ENCODE data around the gene SFXN1. TPM values are rescaled to one million over a fixed set of nuclear protein-coding genes. Genes with fewer than 3 reads are reported as not detected.

SFXN1 gene
- total RNA-seq, 1 experiment from 2014 or later, result 61.4 TPM

GRCh38 chr5:175572886-175573285 is 94.5 kb downstream of the SFXN1 start:
- no peak for TF ChIP-seq EZH2 (IDR thresholded peaks at IDR 0.05; ENCODE audit: low read depth)
- no peak for TF ChIP-seq CTCF (conservative IDR thresholded peaks at IDR 0.05)
- H3K27me3 ChIP-seq (ENCODE audit: insufficient read depth, low read depth), result peaks cover 97% of the 10 kb centered on the region

GRCh38 chr5:175573493-175574269 is 95.3 kb downstream of the SFXN1 start:
- H3K4me3 ChIP-seq, result no peak overlapping the region
- intact Hi-C loops (cut with micrococcal nuclease; ENCODE audit: unreplicated experiment), result no loop called here
- no peak overlapping the region for H2AFZ ChIP-seq
- no peaks in the 10 kb centered on the region for H3F3A ChIP-seq (ENCODE audit: insufficient read depth, low read depth)
- BruUV-seq (replicated peaks), result no TSS peak
- no peaks in the 10 kb centered on the region for H3K36me3 ChIP-seq (ENCODE audit: low read depth)
- ChIA-PET CTCF (no interaction called here), POLR2A (ENCODE audit: unreplicated experiment) (no interaction called here)
- H3K9me3 ChIP-seq (ENCODE audit: insufficient read depth, low read depth), result no peaks in the 10 kb centered on the region
- DNase-seq, result no peak
- H3K4me1 ChIP-seq (replicated peaks; ENCODE audit: insufficient read depth), result no peaks in the 10 kb centered on the region
- no peaks in the 10 kb centered on the region for H3K9me2 ChIP-seq (ENCODE audit: insufficient read depth)
- H3K27me3 ChIP-seq (ENCODE audit: insufficient read depth, low read depth), result peaks cover 98% of the 10 kb centered on the region
- H4K20me1 ChIP-seq (ENCODE audit: insufficient read depth), result no peaks in the 10 kb centered on the region
- H3K4me2 ChIP-seq, result no peak overlapping the region
- H3K79me2 ChIP-seq (ENCODE audit: low read depth), result no peaks in the 10 kb centered on the region
- H3K27ac ChIP-seq, result no peak overlapping the region
- no peak for TF ChIP-seq CTCF (conservative IDR thresholded peaks at IDR 0.05)
- TF ChIP-seq EZH2 (IDR thresholded peaks at IDR 0.05; ENCODE audit: low read depth), result no peak

More at GRCh38 chr5:175572886-175573285, 94.5 kb downstream of the SFXN1 start:
- H3K9me2 ChIP-seq (ENCODE audit: insufficient read depth), result no peaks in the 10 kb centered on the region
- H3K4me1 ChIP-seq (replicated peaks; ENCODE audit: insufficient read depth), result no peaks in the 10 kb centered on the region
- ChIA-PET POLR2A (ENCODE audit: unreplicated experiment) (no interaction called here), CTCF (no interaction called here)
- intact Hi-C loops (cut with micrococcal nuclease; ENCODE audit: unreplicated experiment), result no loop called here
- no peak overlapping the region for H3K4me3 ChIP-seq
- H2AFZ ChIP-seq, result no peak overlapping the region
- no peaks in the 10 kb centered on the region for H3K79me2 ChIP-seq (ENCODE audit: low read depth)
- H3K9me3 ChIP-seq (ENCODE audit: insufficient read depth, low read depth), result no peaks in the 10 kb centered on the region
- no peaks in the 10 kb centered on the region for H3K36me3 ChIP-seq (ENCODE audit: low read depth)
- H3K27ac ChIP-seq, result no peak overlapping the region
- H4K20me1 ChIP-seq (ENCODE audit: insufficient read depth), result no peaks in the 10 kb centered on the region
- H3K4me2 ChIP-seq, result no peak overlapping the region
- no peaks in the 10 kb centered on the region for H3F3A ChIP-seq (ENCODE audit: insufficient read depth, low read depth)
- no TSS peak for BruUV-seq (replicated peaks)
- DNase-seq, result peak in 1 of 2 experiments; percentile 39

- H4K20me1 ChIP-seq (ENCODE audit: insufficient read depth), result no peaks in the 10 kb centered on the region
- TF ChIP-seq CTCF (conservative IDR thresholded peaks at IDR 0.05), result no peak
- TF ChIP-seq EZH2 (IDR thresholded peaks at IDR 0.05; ENCODE audit: low read depth), result no peak
- no peaks in the 10 kb centered on the region for H3K36me3 ChIP-seq (ENCODE audit: low read depth)
- H3K4me2 ChIP-seq, result no peak overlapping the region
- no peak overlapping the region for H3K4me3 ChIP-seq
- H3F3A ChIP-seq (ENCODE audit: insufficient read depth, low read depth), result no peaks in the 10 kb centered on the region
- no TSS peak for BruUV-seq (replicated peaks)
- ChIA-PET CTCF (no interaction called here), POLR2A (ENCODE audit: unreplicated experiment) (no interaction called here)
- H3K27me3 ChIP-seq (ENCODE audit: insufficient read depth, low read depth), result peaks cover 98% of the 10 kb centered on the region
- intact Hi-C loops (cut with micrococcal nuclease; ENCODE audit: unreplicated experiment), result no loop called here
- no peaks in the 10 kb centered on the region for H3K79me2 ChIP-seq (ENCODE audit: low read depth)
- no peaks in the 10 kb centered on the region for H3K4me1 ChIP-seq (replicated peaks; ENCODE audit: insufficient read depth)
- no peak for DNase-seq
- H3K9me3 ChIP-seq (ENCODE audit: insufficient read depth, low read depth), result no peaks in the 10 kb centered on the region
- no peak overlapping the region for H2AFZ ChIP-seq
- no peaks in the 10 kb centered on the region for H3K9me2 ChIP-seq (ENCODE audit: insufficient read depth)
- no peak overlapping the region for H3K27ac ChIP-seq
Measured at GRCh38 chr5:175575301-175575700, 96.9 kb downstream of the SFXN1 start.
